Immature natural killer cell (primary cell): ENCODE data around the gene GALNT9. TPM values are rescaled to one million over a fixed set of nuclear protein-coding genes. Genes with fewer than 3 reads are reported as not detected.

Experiments
- DNase-seq, 3 donors: peaks; one replicate each; pipeline ENCODE4 v3.0.0; 2022; ENCODE audit warnings: mixed read lengths in 1 of 3
- H3K27ac Mint-ChIP-seq, 6 donors: one replicate each; pipeline ENCODE4 v1.8.0; 2020; ENCODE audit warnings: mixed read lengths in 6 of 6, mild to moderate bottlenecking in 5 of 6, inconsistent platforms in 4 of 6, moderate library complexity in 3 of 6
- H3K27me3 Mint-ChIP-seq, 3 donors: one replicate each; pipeline ENCODE4 v1.8.0; 2020 to 2021; ENCODE audit warnings: low read depth in 3 of 3, mild to moderate bottlenecking in 3 of 3, mixed read lengths in 3 of 3, moderate library complexity in 3 of 3, inconsistent platforms in 1 of 3
- H3K36me3 Mint-ChIP-seq, 3 donors: one replicate each; pipeline ENCODE4 v1.8.0; 2020; ENCODE audit warnings: mixed read lengths in 3 of 3, inconsistent platforms in 2 of 3, mild to moderate bottlenecking in 2 of 3
- H3K4me1 Mint-ChIP-seq, 2 donors: one replicate each; pipeline ENCODE4 v1.8.0; 2020; ENCODE audit warnings: inconsistent platforms in 2 of 2, mild to moderate bottlenecking in 2 of 2, mixed read lengths in 2 of 2, moderate library complexity in 1 of 2
- H3K4me3 Mint-ChIP-seq, 5 donors: one replicate each; pipeline ENCODE4 v1.8.0; 2020; ENCODE audit warnings: mild to moderate bottlenecking in 5 of 5, mixed read lengths in 5 of 5, inconsistent platforms in 3 of 5, moderate library complexity in 3 of 5
- H3K9me3 Mint-ChIP-seq, 6 donors: one replicate each; pipeline ENCODE4 v1.8.0; 2020; ENCODE audit warnings: mild to moderate bottlenecking in 6 of 6, mixed read lengths in 6 of 6, inconsistent platforms in 4 of 6, moderate library complexity in 3 of 6
- polyA plus RNA-seq, 3 donors: library from polyadenylated mRNA; unstranded; fragments of 300-500 nt; fragmentation: Illumina TruSeq; gene quantifications; one replicate each; pipeline ENCODE4 v1.2.3, GENCODE V29; 2021

The GALNT9 gene
- polyA plus RNA-seq, 3 donors from 2014 or later = not detected

DNA sequence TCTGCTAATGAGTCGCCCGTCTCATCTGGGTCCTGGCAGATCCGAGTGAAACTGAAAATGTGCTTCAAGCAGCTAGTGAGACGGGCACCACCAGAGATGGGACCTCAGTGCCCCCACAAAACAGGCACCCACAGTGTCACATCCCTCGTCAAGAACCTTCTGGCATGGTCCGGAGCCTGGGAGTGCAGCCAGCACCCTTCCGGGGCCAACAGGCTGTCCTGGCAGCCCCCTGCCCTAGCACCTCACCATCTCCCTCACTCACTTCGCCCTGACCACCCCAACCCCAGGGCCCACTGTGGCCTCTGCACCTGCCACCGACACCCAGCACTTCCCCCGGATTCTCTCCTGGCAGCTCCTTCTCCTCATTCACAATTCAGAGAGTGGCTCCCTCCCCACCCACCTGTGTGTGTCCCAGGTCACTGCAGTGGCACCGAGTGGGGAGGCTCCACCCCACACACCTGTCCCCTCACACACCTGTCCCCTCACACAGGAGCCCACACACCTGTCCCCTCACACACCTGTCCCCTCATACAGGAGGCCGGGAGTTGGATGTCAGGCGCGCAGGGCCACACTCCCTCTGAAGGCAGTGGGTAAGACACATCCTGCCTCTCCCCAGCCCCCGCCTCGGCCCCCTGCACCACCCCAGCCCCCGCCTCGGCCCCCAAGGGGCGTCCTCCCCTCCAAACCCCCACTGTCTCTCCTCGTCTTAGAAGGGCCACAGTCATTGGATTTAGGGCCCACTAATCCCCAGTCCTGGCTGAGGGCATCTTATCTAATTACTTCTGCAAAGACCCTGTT, 7.9 kb downstream of the GALNT9 start:
- Mint-ChIP-seq H3K4me1 (peaks cover 0 to 3% of the 10 kb centered on the region in 2 donors), H3K4me3 (no peak overlapping the region), H3K9me3 (peaks cover 0 to 2% (median 0%) of the 10 kb centered on the region in 6 donors), H3K27ac (no peak overlapping the region), H3K27me3 (peaks cover 0 to 5% (median 2%) of the 10 kb centered on the region in 3 donors), H3K36me3 (no peaks in the 10 kb centered on the region)
- DNase-seq = no peak

DNA sequence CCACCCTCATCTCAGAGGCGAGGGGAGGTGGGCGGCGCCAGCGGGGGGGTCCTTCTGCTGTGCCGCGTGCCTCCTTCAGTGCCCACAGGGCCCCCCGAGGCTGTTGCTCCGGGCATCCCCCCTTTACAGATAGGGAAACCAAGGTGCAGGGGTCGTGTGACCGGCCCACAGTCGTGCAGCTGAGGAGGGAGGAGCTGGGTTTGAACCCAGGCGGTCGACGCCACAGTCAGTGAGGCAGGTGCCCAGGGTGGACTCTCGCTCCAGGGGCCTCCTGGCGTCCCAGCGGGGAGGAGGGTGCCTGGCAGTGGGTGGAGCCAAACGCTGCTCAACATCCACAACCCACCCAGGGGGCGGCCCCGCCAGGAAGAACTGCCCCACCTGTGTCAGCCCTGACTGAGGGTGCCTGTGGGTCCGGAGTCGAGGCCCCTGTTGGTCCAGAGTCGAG, 8.6 kb downstream of the GALNT9 start:
- no peak for DNase-seq
- H3K27me3 Mint-ChIP-seq = peaks cover 0 to 3% (median 2%) of the 10 kb centered on the region in 3 donors
- H3K4me3 Mint-ChIP-seq = no peak overlapping the region
- peaks cover 0 to 3% of the 10 kb centered on the region in 2 donors for H3K4me1 Mint-ChIP-seq
- no peak overlapping the region for H3K27ac Mint-ChIP-seq
- H3K9me3 Mint-ChIP-seq = peaks cover 0 to 2% (median 0%) of the 10 kb centered on the region in 6 donors
- H3K36me3 Mint-ChIP-seq = no peaks in the 10 kb centered on the region

DNA sequence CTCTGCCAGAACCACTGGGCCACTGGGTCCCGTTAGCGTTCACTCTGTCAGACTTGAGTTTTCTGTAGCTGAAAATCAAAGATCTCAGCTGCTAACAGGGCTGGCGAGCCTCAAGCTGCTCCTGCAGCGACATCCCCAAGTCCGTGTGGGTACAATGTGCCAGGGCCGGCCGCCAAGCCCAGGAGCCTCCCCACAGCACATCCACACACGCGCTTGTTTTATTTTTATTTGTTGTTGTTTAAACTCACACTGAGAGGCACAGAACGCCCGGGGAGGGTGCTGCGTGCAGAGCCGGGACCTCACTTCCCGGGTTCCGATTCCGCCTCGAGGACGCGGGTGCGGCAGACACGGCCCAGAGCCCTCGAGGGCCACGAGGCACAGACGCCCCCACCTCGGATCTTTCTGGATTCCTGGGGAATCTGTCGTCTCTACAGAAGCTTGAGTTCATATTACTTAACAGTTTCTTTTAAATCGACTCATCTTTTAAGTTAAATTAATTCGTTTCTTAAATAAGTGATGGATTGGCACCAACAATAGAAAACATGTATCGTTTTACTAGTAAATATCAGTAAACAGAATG, 9.3 kb downstream of the GALNT9 start:
- Mint-ChIP-seq H3K4me3 (no peak overlapping the region), H3K27ac (no peak overlapping the region), H3K27me3 (peaks cover 0 to 3% (median 2%) of the 10 kb centered on the region in 3 donors), H3K36me3 (no peaks in the 10 kb centered on the region), H3K9me3 (peaks cover 0 to under 1% (median 0%) of the 10 kb centered on the region in 6 donors), H3K4me1 (peaks cover 0 to 3% of the 10 kb centered on the region in 2 donors)
- no peak for DNase-seq

DNA sequence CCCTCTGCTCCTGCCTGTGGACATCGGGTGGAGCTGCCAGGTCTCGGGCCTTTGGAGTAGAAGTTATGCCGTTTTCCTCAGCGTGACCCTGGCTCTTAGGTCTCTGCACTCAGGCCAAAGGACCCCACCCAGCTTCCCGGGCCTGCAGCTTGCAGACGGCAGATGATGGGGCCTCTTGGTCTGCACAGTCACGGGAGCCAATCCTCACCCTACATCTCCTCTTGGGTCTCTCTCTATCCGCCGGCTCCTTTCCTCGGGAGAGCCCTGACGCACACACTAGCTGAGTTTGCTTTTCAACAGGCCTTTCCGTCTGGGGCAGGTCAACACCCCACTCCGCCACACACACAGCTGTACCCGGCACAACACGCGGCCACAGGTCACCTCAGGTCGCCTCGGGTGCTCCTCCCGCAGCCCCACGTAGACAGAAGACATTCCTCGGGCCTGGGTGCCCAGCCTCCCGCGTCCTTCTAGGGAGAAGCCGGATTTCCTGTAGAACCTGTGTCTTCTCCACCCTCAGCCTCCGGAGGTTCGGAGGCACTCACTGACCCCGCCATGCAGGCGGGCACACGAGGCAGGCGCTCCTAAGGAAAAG, 9.9 kb downstream of the GALNT9 start:
- Mint-ChIP-seq H3K27me3 (peaks cover 0 to 3% (median 2%) of the 10 kb centered on the region in 3 donors), H3K36me3 (no peaks in the 10 kb centered on the region), H3K27ac (no peak overlapping the region), H3K4me3 (no peak overlapping the region), H3K9me3 (no peaks in the 10 kb centered on the region), H3K4me1 (peaks cover 0 to 3% of the 10 kb centered on the region in 2 donors)
- DNase-seq = no peak

DNA sequence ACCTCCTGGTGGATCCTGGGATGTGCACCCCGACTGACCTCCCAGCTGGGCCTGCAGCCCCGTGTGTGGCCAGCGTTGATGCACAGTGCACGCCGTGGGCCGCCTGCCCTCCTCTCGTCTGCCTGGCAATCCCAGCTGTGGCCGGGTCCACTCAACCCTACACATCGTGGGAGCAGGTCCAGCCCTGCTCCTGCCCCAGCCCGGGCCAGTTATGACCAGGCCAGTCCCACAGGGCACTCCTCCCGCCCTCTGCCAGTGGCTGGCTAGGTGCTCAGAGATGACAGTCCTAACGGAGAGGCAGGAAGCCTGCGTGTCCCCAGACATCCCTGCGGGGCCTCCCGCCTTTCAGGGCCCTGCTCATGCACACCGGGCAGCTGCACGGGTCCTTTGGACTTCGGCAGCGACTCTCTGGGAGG, 10.8 kb downstream of the GALNT9 start:
- H3K27me3 Mint-ChIP-seq = peaks cover 0 to 5% (median 2%) of the 10 kb centered on the region in 3 donors
- DNase-seq = no peak
- H3K4me1 Mint-ChIP-seq = peaks cover 0 to 3% of the 10 kb centered on the region in 2 donors
- no peak overlapping the region for H3K27ac Mint-ChIP-seq
- no peak overlapping the region for H3K4me3 Mint-ChIP-seq
- H3K36me3 Mint-ChIP-seq = no peaks in the 10 kb centered on the region
- H3K9me3 Mint-ChIP-seq = no peaks in the 10 kb centered on the region

DNA sequence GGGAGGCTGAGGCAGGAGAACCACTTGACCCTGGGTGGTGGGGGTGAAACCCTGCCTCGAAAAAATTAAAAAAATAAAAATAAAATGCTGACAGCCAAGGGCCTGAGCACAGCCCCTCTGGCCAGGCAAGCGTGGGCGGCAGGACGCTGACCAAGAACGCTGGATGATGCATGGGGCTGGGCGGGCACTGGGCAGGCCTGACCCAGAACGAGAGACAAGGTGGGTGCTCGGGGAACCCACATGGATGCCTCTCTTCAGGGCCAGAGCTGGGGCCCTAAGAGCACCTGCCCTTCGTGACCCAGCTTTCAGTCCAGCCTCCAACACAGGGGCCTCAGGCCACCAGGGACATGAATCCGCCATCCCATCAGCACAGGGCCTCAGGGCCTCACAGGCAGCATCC, 11.3 kb downstream of the GALNT9 start:
- no peak for DNase-seq

DNA sequence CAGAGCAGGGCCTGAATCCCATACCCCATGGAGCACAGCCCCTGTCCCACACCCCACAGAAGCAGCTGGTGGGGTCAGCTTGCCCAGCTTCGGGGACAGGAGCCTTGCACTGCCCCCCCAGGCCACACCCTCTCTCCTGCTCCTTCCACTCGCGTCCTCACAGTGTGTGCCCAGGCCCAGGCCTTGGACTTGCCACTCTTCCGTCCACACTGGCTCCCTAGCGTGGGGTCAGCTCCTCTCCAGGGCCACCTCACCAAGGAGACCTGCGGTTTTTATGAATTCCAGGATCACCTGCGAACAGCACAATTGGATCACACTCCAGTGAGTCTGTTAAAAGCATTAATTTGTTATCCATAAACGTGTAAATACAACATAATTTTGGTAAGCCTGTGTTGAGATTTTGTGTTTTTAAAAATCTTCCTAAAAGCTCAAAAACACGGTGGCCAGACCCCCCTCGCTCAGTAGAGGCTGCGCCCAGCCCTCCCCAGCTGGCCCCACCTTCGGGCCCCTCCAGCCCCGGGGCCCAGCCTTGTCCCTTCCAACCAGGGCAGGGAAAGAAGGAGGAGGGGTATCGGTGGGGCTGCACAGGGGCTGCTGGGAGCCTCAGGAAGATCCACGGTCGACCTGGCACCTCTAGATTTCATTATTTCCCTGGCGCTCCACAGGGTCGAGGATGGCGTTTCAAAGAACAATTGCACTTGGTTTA, 12.0 kb downstream of the GALNT9 start:
- Mint-ChIP-seq H3K4me3 (no peak overlapping the region), H3K36me3 (no peaks in the 10 kb centered on the region), H3K4me1 (no peaks in the 10 kb centered on the region), H3K27me3 (peaks cover 1 to 3% (median 2%) of the 10 kb centered on the region in 3 donors), H3K27ac (no peak overlapping the region), H3K9me3 (peaks cover 0 to 2% (median 0%) of the 10 kb centered on the region in 6 donors)
- no peak for DNase-seq

More for the DNA sequence above, 11.3 kb downstream of the GALNT9 start:
- Mint-ChIP-seq H3K9me3 (no peaks in the 10 kb centered on the region), H3K4me1 (peaks cover 0 to under 1% of the 10 kb centered on the region in 2 donors), H3K36me3 (no peaks in the 10 kb centered on the region), H3K4me3 (no peak overlapping the region), H3K27ac (no peak overlapping the region), H3K27me3 (peaks cover 0 to 3% (median 2%) of the 10 kb centered on the region in 3 donors)

DNA sequence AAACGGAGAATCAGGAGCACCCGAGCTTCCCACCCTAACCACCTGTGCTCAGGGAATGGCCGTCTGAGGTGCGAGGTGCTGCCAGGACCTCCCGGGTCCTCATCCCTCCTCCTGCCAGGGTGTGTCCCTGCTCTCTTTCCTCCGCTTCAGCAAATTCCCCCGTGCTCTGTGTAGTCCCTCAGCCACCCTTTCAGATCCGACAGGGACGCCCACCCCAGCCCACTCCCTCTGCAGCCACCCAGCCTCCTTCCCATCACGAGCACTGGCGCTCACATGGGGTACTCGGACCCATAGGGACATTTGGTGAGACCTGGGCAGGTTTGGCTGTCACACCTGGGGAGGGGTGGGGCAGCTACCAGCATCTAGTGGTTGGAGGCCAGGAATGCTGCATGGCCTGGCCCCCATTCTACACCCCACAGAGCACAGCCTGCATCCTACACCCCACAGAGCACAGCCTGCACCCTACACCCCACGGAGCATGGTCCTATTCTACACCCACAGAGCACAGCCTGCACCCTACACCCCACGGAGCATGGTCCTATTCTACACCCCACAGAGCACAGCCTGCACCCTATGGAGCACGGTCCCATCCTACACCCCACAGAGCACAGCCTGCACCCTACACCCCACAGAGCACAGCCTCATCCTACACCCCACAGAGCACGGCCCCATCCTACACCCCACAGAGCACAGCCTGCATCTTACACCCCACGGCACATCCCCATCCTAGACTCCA, 12.7 kb downstream of the GALNT9 start:
- H3K9me3 Mint-ChIP-seq = peaks cover 0 to 2% (median 0%) of the 10 kb centered on the region in 6 donors
- no peaks in the 10 kb centered on the region for H3K4me1 Mint-ChIP-seq
- no peaks in the 10 kb centered on the region for H3K36me3 Mint-ChIP-seq
- DNase-seq = no peak
- H3K27ac Mint-ChIP-seq = no peak overlapping the region
- H3K4me3 Mint-ChIP-seq = no peak overlapping the region
- H3K27me3 Mint-ChIP-seq = peaks cover 1 to 3% (median 2%) of the 10 kb centered on the region in 3 donors

DNA sequence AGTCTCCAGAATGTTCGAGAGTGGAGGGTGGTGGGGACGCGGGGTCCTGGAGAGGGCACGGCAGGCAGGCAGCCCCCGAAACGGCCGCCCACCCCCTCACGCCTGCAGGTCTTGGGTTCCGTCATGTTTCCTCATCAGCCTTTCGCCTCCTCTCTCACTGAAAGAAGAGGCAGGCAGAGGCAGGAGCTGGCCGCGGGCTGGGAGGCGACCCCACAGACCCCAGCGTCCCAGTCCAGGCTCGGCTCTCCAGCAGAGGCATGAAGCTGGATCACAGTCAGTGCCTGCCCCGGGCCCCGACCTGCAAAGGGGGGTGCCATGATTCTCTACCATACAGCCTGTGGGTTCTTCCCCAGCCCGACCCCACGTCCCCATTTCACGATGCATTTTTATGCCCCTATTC, 13.4 kb downstream of the GALNT9 start:
- H3K27me3 Mint-ChIP-seq = peaks cover 1 to 2% (median 2%) of the 10 kb centered on the region in 3 donors
- no peak overlapping the region for H3K27ac Mint-ChIP-seq
- DNase-seq = no peak
- no peaks in the 10 kb centered on the region for H3K36me3 Mint-ChIP-seq
- H3K9me3 Mint-ChIP-seq = peaks cover 0 to 2% (median 0%) of the 10 kb centered on the region in 6 donors
- no peaks in the 10 kb centered on the region for H3K4me1 Mint-ChIP-seq
- no peak overlapping the region for H3K4me3 Mint-ChIP-seq

DNA sequence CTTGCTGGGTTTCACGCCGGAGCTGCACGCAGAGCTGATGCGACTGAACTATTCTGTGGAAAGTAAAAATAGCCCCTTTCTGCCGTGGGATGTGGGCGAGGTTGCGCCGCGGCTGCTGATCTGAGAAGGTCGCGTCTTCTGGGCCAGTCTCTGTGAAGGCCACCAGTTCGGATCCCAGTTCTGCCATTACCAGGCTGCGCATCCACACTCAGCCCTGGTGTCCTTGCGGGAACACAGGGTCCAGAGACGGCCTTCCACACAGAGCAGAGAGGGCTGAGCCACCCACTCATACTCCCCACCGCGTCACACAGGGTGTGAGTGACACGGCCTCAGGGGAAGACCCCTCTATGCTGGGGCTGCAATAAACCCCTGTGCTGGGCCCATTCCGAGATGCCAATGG, 13.9 kb downstream of the GALNT9 start:
- no peak overlapping the region for H3K4me3 Mint-ChIP-seq
- peaks cover 0 to 2% (median 0%) of the 10 kb centered on the region in 6 donors for H3K9me3 Mint-ChIP-seq
- no peaks in the 10 kb centered on the region for H3K36me3 Mint-ChIP-seq
- DNase-seq = no peak
- peaks cover 1 to 2% (median 2%) of the 10 kb centered on the region in 3 donors for H3K27me3 Mint-ChIP-seq
- H3K4me1 Mint-ChIP-seq = no peaks in the 10 kb centered on the region
- H3K27ac Mint-ChIP-seq = no peak overlapping the region

DNA sequence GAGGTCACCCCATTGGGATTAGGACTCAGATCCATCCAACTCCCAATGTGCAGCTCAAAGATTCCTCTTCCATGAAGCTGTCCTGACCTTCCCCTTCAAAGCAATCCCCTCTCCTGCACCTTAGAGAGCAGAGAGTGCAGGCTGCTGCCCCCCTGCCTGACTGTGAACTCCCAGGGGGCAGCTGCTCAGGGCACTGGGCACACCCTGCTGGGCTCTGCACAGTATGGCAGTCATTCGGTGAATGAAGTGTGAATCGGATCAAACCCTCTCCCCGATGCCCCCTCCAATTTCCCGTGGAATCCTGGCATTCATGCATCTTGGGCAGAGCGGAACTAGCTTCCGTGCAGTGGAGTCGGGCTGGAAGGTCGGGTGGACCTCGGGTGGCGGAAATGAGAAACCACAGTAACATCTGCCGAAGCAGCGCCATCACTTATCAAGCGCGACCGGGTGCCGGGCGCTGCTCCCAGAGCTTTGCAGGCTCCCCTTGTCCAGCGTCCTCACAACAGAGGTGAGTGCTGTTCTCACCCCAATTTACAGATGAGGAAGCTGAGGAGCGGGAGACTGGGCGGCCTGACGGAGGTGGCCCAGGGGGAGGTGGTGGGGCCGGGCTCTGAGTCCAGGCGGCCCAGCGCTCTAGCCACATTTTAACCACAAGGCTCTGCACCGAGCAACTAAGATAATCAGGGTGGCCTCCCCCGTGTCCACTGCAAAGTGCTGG, 14.7 kb downstream of the GALNT9 start:
- no peak overlapping the region for H3K27ac Mint-ChIP-seq
- H3K4me3 Mint-ChIP-seq = no peak overlapping the region

DNA sequence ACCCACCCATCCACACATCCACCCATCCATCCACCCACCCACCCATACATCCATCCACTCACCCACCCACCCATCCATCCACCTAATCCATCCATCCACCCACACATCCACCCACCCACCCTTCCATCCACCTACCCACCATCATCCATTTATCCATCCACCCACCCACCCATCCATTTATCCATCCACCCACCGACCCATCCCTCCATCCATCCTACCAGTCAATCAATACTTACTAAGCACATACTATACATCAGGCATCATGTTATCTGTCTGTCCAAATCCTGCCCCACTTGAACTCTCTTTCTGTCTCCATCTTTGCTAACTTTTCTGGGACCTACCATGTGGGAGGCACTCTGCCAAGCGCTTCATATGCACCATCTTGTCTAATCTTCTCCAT, 15.4 kb downstream of the GALNT9 start:
- DNase-seq = no peak
- Mint-ChIP-seq H3K27ac (no peak overlapping the region), H3K4me1 (no peaks in the 10 kb centered on the region), H3K36me3 (no peaks in the 10 kb centered on the region), H3K4me3 (no peak overlapping the region), H3K9me3 (peaks cover 0 to 2% (median 0%) of the 10 kb centered on the region in 6 donors), H3K27me3 (peaks cover 1 to 3% (median 2%) of the 10 kb centered on the region in 3 donors)

More for the DNA sequence above, 14.7 kb downstream of the GALNT9 start:
- peaks cover 1 to 2% (median 2%) of the 10 kb centered on the region in 3 donors for H3K27me3 Mint-ChIP-seq
- H3K36me3 Mint-ChIP-seq = no peaks in the 10 kb centered on the region
- no peaks in the 10 kb centered on the region for H3K4me1 Mint-ChIP-seq
- DNase-seq = no peak
- H3K9me3 Mint-ChIP-seq = peaks cover 0 to 2% (median 0%) of the 10 kb centered on the region in 6 donors
